MM.1S (cell line): ENCODE results near the gene ALDH3B2.
"Not testable (repeated sequence)": the region's sequence is repeated elsewhere in the genome, so short reads cannot be mapped to it uniquely, and the experiment has no call there.

Experiments used
- DNase-seq: peaks from one replicate; pipeline ENCODE4 v3.0.0-alpha.2; 2015
- H2AFZ ChIP-seq: fragments of 300-600 bp; sonication (generic); 2 replicates; pipeline ENCODE4 v1.6.0; 2016; ENCODE audit warnings: antibody characterized with exemption, low read length
- H3F3A ChIP-seq: fragments of 300-600 bp; sonication (generic); 2 replicates; pipeline ENCODE4 v1.6.1; 2016; ENCODE audit warnings: mild to moderate bottlenecking, antibody characterized with exemption, low read length, moderate library complexity, mixed read lengths; ENCODE audit not compliant: insufficient read depth
- H3K27ac ChIP-seq: fragments of 300-600 bp; sonication (generic); 2 replicates; pipeline ENCODE4 v1.5.1; 2016; ENCODE audit warnings: mild to moderate bottlenecking, low read length
- H3K27me3 ChIP-seq: fragments of 300-600 bp; sonication (generic); replicated peaks from 2 replicates; pipeline ENCODE4 v1.6.0; 2016; ENCODE audit warnings: low read length; ENCODE audit not compliant: insufficient read depth
- H3K36me3 ChIP-seq: fragments of 300-600 bp; sonication (generic); replicated peaks from 2 replicates; pipeline ENCODE4 v1.6.1; 2016; ENCODE audit warnings: mild to moderate bottlenecking, low read length, mixed read lengths; ENCODE audit not compliant: insufficient read depth
- H3K4me1 ChIP-seq: fragments of 300-600 bp; sonication (generic); 2 replicates; pipeline ENCODE4 v1.6.1; 2016; ENCODE audit warnings: low read length, mixed read lengths
- H3K4me2 ChIP-seq: fragments of 300-600 bp; sonication (generic); 2 replicates; pipeline ENCODE4 v1.6.0; 2016; ENCODE audit warnings: low read depth, low read length
- H3K4me3 ChIP-seq: fragments of 300-600 bp; sonication (generic); 2 replicates; pipeline ENCODE4 v1.5.1; 2016; ENCODE audit warnings: low read length, mixed read lengths
- H3K79me2 ChIP-seq: fragments of 300-600 bp; sonication (generic); 2 replicates; pipeline ENCODE4 v1.6.1; 2016; ENCODE audit warnings: mixed run types, low read length, mixed read lengths
- H3K9ac ChIP-seq: fragments of 300-600 bp; sonication (generic); 2 replicates; pipeline ENCODE4 v1.6.1; 2016; ENCODE audit warnings: low read length, mixed read lengths
- H3K9me2 ChIP-seq: fragments of 300-600 bp; sonication (generic); replicated peaks from 2 replicates; pipeline ENCODE4 v1.6.1; 2016; ENCODE audit warnings: mild to moderate bottlenecking, low read length, mixed read lengths; ENCODE audit not compliant: insufficient read depth
- H3K9me3 ChIP-seq: fragments of 300-600 bp; sonication (generic); replicated peaks from 2 replicates; pipeline ENCODE4 v1.6.1; 2016; ENCODE audit warnings: mild to moderate bottlenecking, low read length, mixed read lengths; ENCODE audit not compliant: insufficient read depth
- H4K20me1 ChIP-seq: fragments of 300-600 bp; sonication (generic); 2 replicates; pipeline ENCODE4 v1.6.1; 2016; ENCODE audit warnings: mild to moderate bottlenecking, low read length, moderate library complexity, mixed read lengths; ENCODE audit not compliant: insufficient read depth
- EZH2 ChIP-seq: fragments of 300-600 bp; sonication (generic); optimal IDR thresholded peaks from 2 replicates; pipeline ENCODE3; 2017; ENCODE audit warnings: low read depth, mild to moderate bottlenecking, antibody characterized with exemption, low read length, mixed read lengths
- EZH2phosphoT487 ChIP-seq: fragments of 300-600 bp; sonication (generic); IDR thresholded peaks from 2 replicates; pipeline ENCODE4 v1.6.1; 2018; ENCODE audit warnings: antibody characterized with exemption, low read length
- TF ChIP-seq, protein P1 (sequence below): fragments of 300-600 bp; sonication (generic); IDR thresholded peaks from 2 replicates; pipeline ENCODE4 v1.5.1; 2016; ENCODE audit warnings: antibody characterized with exemption, low read length, mixed read lengths

Gene ALDH3B2

DNA sequence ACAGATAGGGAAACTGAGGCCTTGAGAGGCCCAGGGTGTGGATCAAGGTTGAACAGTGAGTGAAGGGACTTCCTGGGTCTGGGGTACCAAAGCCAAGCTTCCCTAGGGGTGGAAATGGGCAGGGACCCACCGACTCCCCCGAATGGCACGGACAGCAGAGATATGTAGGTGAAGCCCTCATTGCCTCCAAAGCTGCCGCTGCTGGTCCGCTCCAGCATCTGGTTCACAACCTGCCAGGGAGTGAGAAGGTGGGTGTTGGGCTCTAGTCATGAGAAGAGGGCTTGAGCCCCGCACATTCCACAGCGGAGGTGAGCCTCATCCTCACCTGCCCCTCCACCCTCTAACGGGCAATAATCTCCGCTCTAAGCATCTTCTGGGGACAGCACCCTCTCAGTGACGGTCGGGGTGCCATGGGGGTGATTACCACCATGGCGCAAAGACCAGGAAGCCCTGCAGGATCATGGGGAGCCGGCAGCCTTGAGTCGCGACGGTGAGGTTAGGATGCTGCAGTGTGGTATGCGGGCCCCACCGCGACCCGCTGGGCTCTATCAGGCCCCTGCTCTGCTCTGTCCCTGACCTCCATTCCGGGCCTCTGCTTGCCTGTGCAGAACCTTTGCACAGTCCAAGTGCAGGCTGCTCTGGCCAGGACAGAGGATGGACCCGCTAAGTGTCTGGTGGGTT, 10.8 kb downstream of the ALDH3B2 start:
- Histone ChIP-seq H3F3A (peaks cover 6% of the 10 kb centered on the region), H3K79me2 (no peaks in the 10 kb centered on the region), H3K4me2 (no peak overlapping the region), H3K27me3 (peaks cover 20% of the 10 kb centered on the region), H3K4me1 (peaks cover 6% of the 10 kb centered on the region), H4K20me1 (no peaks in the 10 kb centered on the region), H3K4me3 (no peak overlapping the region), H2AFZ (no peak overlapping the region), H3K9me2 (no peaks in the 10 kb centered on the region), H3K27ac (no peak overlapping the region), H3K9me3 (no peaks in the 10 kb centered on the region), H3K36me3 (no peaks in the 10 kb centered on the region), H3K9ac (no peak overlapping the region)
- no peak for DNase-seq
- TF ChIP-seq EZH2, result no peak
- TF ChIP-seq, protein P1, sequence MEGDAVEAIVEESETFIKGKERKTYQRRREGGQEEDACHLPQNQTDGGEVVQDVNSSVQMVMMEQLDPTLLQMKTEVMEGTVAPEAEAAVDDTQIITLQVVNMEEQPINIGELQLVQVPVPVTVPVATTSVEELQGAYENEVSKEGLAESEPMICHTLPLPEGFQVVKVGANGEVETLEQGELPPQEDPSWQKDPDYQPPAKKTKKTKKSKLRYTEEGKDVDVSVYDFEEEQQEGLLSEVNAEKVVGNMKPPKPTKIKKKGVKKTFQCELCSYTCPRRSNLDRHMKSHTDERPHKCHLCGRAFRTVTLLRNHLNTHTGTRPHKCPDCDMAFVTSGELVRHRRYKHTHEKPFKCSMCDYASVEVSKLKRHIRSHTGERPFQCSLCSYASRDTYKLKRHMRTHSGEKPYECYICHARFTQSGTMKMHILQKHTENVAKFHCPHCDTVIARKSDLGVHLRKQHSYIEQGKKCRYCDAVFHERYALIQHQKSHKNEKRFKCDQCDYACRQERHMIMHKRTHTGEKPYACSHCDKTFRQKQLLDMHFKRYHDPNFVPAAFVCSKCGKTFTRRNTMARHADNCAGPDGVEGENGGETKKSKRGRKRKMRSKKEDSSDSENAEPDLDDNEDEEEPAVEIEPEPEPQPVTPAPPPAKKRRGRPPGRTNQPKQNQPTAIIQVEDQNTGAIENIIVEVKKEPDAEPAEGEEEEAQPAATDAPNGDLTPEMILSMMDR, result no peak
- TF ChIP-seq EZH2phosphoT487, result no peak

DNA sequence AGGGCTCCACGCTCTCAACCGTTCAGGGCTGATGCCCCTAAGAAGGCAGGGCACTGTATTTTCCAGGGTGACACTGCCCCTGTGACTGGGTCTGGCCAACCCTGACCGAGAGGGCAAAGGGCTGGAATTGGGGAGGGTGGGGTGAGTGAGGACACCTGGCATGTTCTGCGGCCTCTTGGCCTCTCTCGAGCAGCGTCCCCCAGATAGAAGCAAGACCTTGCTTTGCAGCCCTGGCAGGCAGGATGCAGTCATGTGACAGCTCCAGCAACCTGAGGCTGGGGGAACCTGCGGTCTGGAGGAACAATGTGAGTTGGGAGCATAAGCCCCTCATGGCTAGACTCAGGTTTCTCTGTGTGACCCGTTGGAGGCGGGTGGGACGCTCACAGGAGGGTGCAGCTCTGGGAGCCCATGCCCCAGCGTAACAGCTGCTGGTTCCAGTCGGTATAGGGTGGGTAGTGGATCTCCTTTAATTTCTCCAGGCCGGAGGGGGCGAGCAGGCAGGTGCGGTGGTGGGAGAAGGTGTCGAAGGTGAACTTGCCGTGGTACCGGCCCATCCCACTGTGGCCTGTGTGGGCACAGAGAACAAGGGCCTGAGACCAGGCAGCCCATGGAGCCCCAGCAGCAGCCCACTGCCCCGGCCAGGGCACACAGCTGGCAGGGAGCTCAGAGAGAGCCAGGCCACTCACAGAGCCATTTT, 11.4 kb downstream of the ALDH3B2 start:
- no peak overlapping the region for H2AFZ ChIP-seq
- H3K9me2 ChIP-seq, result no peaks in the 10 kb centered on the region
- TF ChIP-seq EZH2 (no peak), EZH2phosphoT487 (no peak)
- TF ChIP-seq, protein P1, result no peak

GRCh38 chr11:67662142-67662834, 12.1 kb downstream of the ALDH3B2 start:
- DNase-seq, result no peak
- no peaks in the 10 kb centered on the region for H3K36me3 ChIP-seq

More for the DNA sequence above, 11.4 kb downstream of the ALDH3B2 start:
- Histone ChIP-seq H3K4me3 (no peak overlapping the region), H3K4me1 (peaks cover 10% of the 10 kb centered on the region), H3K4me2 (no peak overlapping the region), H3K27ac (no peak overlapping the region), H3F3A (peaks cover 7% of the 10 kb centered on the region), H3K79me2 (no peaks in the 10 kb centered on the region), H4K20me1 (no peaks in the 10 kb centered on the region), H3K27me3 (peaks cover 20% of the 10 kb centered on the region), H3K9ac (no peak overlapping the region), H3K9me3 (no peaks in the 10 kb centered on the region), H3K36me3 (no peaks in the 10 kb centered on the region)
- no peak for DNase-seq

GRCh38 chr11:67660752-67661151, 13.7 kb downstream of the ALDH3B2 start:
- not testable (repeated sequence) for H3K4me3 ChIP-seq, DNase-seq

More at GRCh38 chr11:67662142-67662834, 12.1 kb downstream of the ALDH3B2 start:
- no peak for TF ChIP-seq EZH2
- no peaks in the 10 kb centered on the region for H3K9me3 ChIP-seq
- H3K4me3 ChIP-seq, result no peak overlapping the region
- H4K20me1 ChIP-seq, result no peaks in the 10 kb centered on the region
- H3F3A ChIP-seq, result peaks cover 7% of the 10 kb centered on the region
- H3K4me1 ChIP-seq, result peaks cover 10% of the 10 kb centered on the region
- H2AFZ ChIP-seq, result no peak overlapping the region
- H3K9ac ChIP-seq, result no peak overlapping the region
- no peak overlapping the region for H3K4me2 ChIP-seq
- H3K27me3 ChIP-seq, result peaks cover 20% of the 10 kb centered on the region
- H3K9me2 ChIP-seq, result no peaks in the 10 kb centered on the region
- H3K79me2 ChIP-seq, result no peaks in the 10 kb centered on the region
- no peak overlapping the region for H3K27ac ChIP-seq

DNA sequence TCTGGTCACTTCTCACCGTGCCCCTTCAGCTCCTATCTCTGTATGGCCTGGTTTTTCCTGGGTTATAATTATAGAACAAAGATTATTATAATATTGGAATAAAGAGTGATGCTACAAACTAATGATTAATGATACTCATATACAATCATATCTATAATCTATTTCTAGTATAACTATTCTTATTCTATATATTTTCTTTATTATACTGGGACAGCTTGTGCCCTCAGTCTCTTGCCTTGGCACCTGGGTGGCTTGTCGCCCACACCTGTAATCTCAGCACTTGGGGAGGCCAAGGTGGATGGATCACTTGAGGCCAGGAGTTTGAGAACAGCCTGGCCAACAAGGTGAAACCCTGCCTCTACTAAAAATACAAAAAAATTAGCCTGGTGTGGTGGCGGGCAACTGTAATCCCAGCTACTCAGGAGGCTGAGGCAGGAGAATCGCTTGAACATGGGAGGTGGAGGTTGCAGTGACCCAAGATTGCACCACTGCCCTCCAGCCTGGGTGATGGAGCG, 14.7 kb downstream of the ALDH3B2 start:
- not testable (repeated sequence) for H3K4me2 ChIP-seq, H3F3A ChIP-seq, H3K4me1 ChIP-seq, H3K4me3 ChIP-seq, H2AFZ ChIP-seq, DNase-seq, H3K9me2 ChIP-seq, H3K9ac ChIP-seq, H3K36me3 ChIP-seq, H3K79me2 ChIP-seq, H3K9me3 ChIP-seq, H3K27ac ChIP-seq, H4K20me1 ChIP-seq
- H3K27me3 ChIP-seq, result peaks cover 20% of the 10 kb centered on the region

More at GRCh38 chr11:67660752-67661151, 13.7 kb downstream of the ALDH3B2 start:
- not testable (repeated sequence) for H4K20me1 ChIP-seq, H3K9ac ChIP-seq, H3K9me2 ChIP-seq, H2AFZ ChIP-seq, H3K9me3 ChIP-seq, H3K36me3 ChIP-seq, H3F3A ChIP-seq, H3K4me2 ChIP-seq, H3K4me1 ChIP-seq, H3K79me2 ChIP-seq, H3K27ac ChIP-seq
- peaks cover 20% of the 10 kb centered on the region for H3K27me3 ChIP-seq
